ENCODE data around the gene PLIN3. TPM values are rescaled to one million over a fixed set of nuclear protein-coding genes. Genes with fewer than 3 reads are reported as not detected.

The PLIN3 gene
- 107 and 126 TPM in 2 replicates for total RNA-seq

GRCh38 chr19:4867534-4868285, at the start of gene PLIN3:
Gene PLIN3 (minus strand): TSS chr19:4867667. CDS start chr19:4861394, 6,273 bp downstream.

GRCh38 chr19:4909156-4909896, 41.9 kb upstream of the PLIN3 start, which contains the start of gene UHRF1:
Gene UHRF1 (plus strand): TSS chr19:4909501. CDS start chr19:4910886, 1,385 bp downstream.

GRCh38 chr19:4902796-4903195, 35.3 kb upstream of the PLIN3 start, which contains the start of gene ARRDC5:
Gene ARRDC5 (minus strand): TSS chr19:4902896. CDS start chr19:4902825, 71 bp downstream.

GRCh38 chr19:4831304-4831978, 36.0 kb downstream of the PLIN3 start, which contains the start of gene TICAM1:
Gene TICAM1 (minus strand): TSS chr19:4831712. CDS start chr19:4818377, 13,335 bp downstream.

GRCh38 chr19:4791183-4792018, 76.1 kb downstream of the PLIN3 start, which contains the start of gene FEM1A:
Gene FEM1A (plus strand): TSS chr19:4791734. CDS start chr19:4791855, 121 bp downstream.

Other genes starting within 250 kb of the PLIN3 start
- 7.9 and 8.5 TPM in 2 replicates for gene TNFAIP8L1, start 228.2 kb downstream of the PLIN3 start, total RNA-seq
- 88.0 and 93.9 TPM in 2 replicates for gene MYDGF, start 197.3 kb downstream of the PLIN3 start, total RNA-seq
- 34.0 and 51.1 TPM in 2 replicates for gene DPP9, start 143.8 kb downstream of the PLIN3 start, total RNA-seq
- 7.2 and 7.8 TPM in 2 replicates for gene FEM1A, start 75.9 kb downstream of the PLIN3 start, total RNA-seq
- gene TICAM1, start 36.0 kb downstream of the PLIN3 start, total RNA-seq: 2.7 and 5.4 TPM in 2 replicates
- gene ARRDC5, start 35.2 kb upstream of the PLIN3 start, total RNA-seq: not detected in 2 replicates
- gene UHRF1, start 41.8 kb upstream of the PLIN3 start, total RNA-seq: 3.1 and 5.2 TPM in 2 replicates
- gene KDM4B, start 101.4 kb upstream of the PLIN3 start, total RNA-seq: 37.5 and 40.4 TPM in 2 replicates